CD4-positive, CD25-positive, alpha-beta regulatory T cell (primary cell): Measurements from ENCODE around the gene SNRPB. TPM values are rescaled to one million over a fixed set of nuclear protein-coding genes. Genes with fewer than 3 reads are reported as not detected.

ENCODE experiments used
- ATAC-seq, 2 donors: fragments of 150-1000 bp; cut with Tn5 transposase; one replicate each; pipeline ENCODE4 v1.10.0; 2021; ENCODE audit warnings: low read depth in 2 of 2, moderate number of reproducible peaks in 2 of 2, moderate library complexity in 1 of 2
- DNase-seq, 3 donors: peaks; one replicate each; pipeline versions ENCODE4 v3.0.0 to v3.0.0-alpha.2; 2012 to 2022; ENCODE audit warnings: mixed read lengths in 1 of 3
- H3K27ac ChIP-seq: one replicate; pipeline ENCODE4 v1.7.0; 2013; ENCODE audit warnings: mild to moderate bottlenecking, low read length; ENCODE audit not compliant: insufficient read depth, poor library complexity, severe bottlenecking
- H3K27me3 ChIP-seq: one replicate; pipeline ENCODE4 v1.7.0; 2013; ENCODE audit warnings: low read length; ENCODE audit not compliant: control insufficient read depth, insufficient read depth
- H3K36me3 ChIP-seq: one replicate; pipeline ENCODE4 v1.7.0; 2013; ENCODE audit warnings: mild to moderate bottlenecking, low read length, moderate library complexity; ENCODE audit not compliant: control insufficient read depth, insufficient read depth
- H3K4me1 ChIP-seq: 2 replicates; pipeline ENCODE4 v1.7.0; 2013; ENCODE audit warnings: mild to moderate bottlenecking, low read length; ENCODE audit not compliant: insufficient read depth, control insufficient read depth, poor library complexity, severe bottlenecking
- H3K4me3 ChIP-seq: one replicate; pipeline ENCODE4 v1.7.0; 2013; ENCODE audit warnings: low read depth, mild to moderate bottlenecking, low read length, moderate library complexity
- H3K9me3 ChIP-seq, 2 experiments: 1 replicate in 1 of 2; 2 replicates in 1 of 2; pipeline ENCODE4 v1.7.0; 2013; ENCODE audit warnings: low read length in 2 of 2, mild to moderate bottlenecking in 1 of 2, moderate library complexity in 1 of 2; ENCODE audit not compliant: control insufficient read depth in 2 of 2
- H3K27ac Mint-ChIP-seq, 3 donors: one replicate each; pipeline ENCODE4 v1.8.0; 2020 to 2022; ENCODE audit warnings: mild to moderate bottlenecking in 3 of 3, mixed read lengths in 3 of 3, moderate library complexity in 2 of 3
- H3K27me3 Mint-ChIP-seq: one replicate; pipeline ENCODE4 v1.8.0; 2022; ENCODE audit warnings: mild to moderate bottlenecking, mixed read lengths
- H3K36me3 Mint-ChIP-seq: one replicate; pipeline ENCODE4 v1.8.0; 2020; ENCODE audit warnings: mixed read lengths
- H3K4me1 Mint-ChIP-seq, 4 donors: one replicate each; pipeline ENCODE4 v1.8.0; 2020 to 2022; ENCODE audit warnings: mixed read lengths in 4 of 4, mild to moderate bottlenecking in 1 of 4
- H3K4me3 Mint-ChIP-seq, 4 donors: one replicate each; pipeline ENCODE4 v1.8.0; 2020 to 2022; ENCODE audit warnings: mild to moderate bottlenecking in 4 of 4, mixed read lengths in 4 of 4, moderate library complexity in 3 of 4
- H3K9me3 Mint-ChIP-seq, 7 donors: one replicate each; pipeline ENCODE4 v1.8.0; 2020 to 2022; ENCODE audit warnings: mixed read lengths in 7 of 7, mild to moderate bottlenecking in 3 of 7, moderate library complexity in 2 of 7
- polyA plus RNA-seq, 4 donors: library from polyadenylated mRNA; unstranded; fragments of 300-500 nt; fragmentation: Illumina TruSeq; gene quantifications; one replicate each; pipeline ENCODE4 v1.2.3, GENCODE V29; 2021
- total RNA-seq: library from RNA; stranded (reverse); gene quantifications from one replicate; pipeline ENCODE4 v1.2.3, GENCODE V29; 2022

SNRPB gene
- total and polyA plus RNA-seq, 5 donors from 2014 or later, result 132 to 370 (median 290) TPM

GRCh38 chr20:2446845-2447244, 23.7 kb downstream of the SNRPB start:
- peaks cover 0 to 3% (median 0%) of the 10 kb centered on the region in 7 donors for H3K9me3 Mint-ChIP-seq
- H3K27me3 ChIP-seq, result no peaks in the 10 kb centered on the region
- H3K4me3 Mint-ChIP-seq, result no peak overlapping the region
- no peaks in the 10 kb centered on the region for H3K27me3 Mint-ChIP-seq
- ATAC-seq (no peak), DNase-seq (no peak)
- H3K4me3 ChIP-seq, result no peak overlapping the region
- peaks cover 6% of the 10 kb centered on the region for H3K36me3 Mint-ChIP-seq
- H3K4me1 Mint-ChIP-seq, result peaks cover 6 to 12% (median 8%) of the 10 kb centered on the region in 4 donors
- H3K36me3 ChIP-seq, result no peaks in the 10 kb centered on the region
- H3K27ac Mint-ChIP-seq, result no peak overlapping the region
- H3K9me3 ChIP-seq, result peaks cover 0 to 2% of the 10 kb centered on the region in 2 experiments
- no peak overlapping the region for H3K27ac ChIP-seq
- H3K4me1 ChIP-seq, result no peaks in the 10 kb centered on the region

- no peaks in the 10 kb centered on the region for H3K9me3 Mint-ChIP-seq
- Histone ChIP-seq H3K36me3 (no peaks in the 10 kb centered on the region), H3K4me3 (no peak overlapping the region), H3K27me3 (peaks cover 7% of the 10 kb centered on the region), H3K4me1 (no peaks in the 10 kb centered on the region), H3K27ac (no peak overlapping the region), H3K9me3 (no peaks in the 10 kb centered on the region)
- H3K27ac Mint-ChIP-seq, result no peak overlapping the region
- no peak overlapping the region for H3K4me3 Mint-ChIP-seq
- peaks cover 27% of the 10 kb centered on the region for H3K27me3 Mint-ChIP-seq
- H3K4me1 Mint-ChIP-seq, result no peaks in the 10 kb centered on the region
- DNase-seq, result no peak
- no peak for ATAC-seq
- H3K36me3 Mint-ChIP-seq, result peaks cover 8% of the 10 kb centered on the region
These were observed 39.4 kb downstream of the SNRPB start for GRCh38 chr20:2431185-2431584.

- no peak for ATAC-seq
- no peaks in the 10 kb centered on the region for H3K9me3 Mint-ChIP-seq
These were observed 40.1 kb downstream of the SNRPB start for GRCh38 chr20:2430538-2430937.

GRCh38 chr20:2429051-2429450, 41.5 kb downstream of the SNRPB start:
- H3K4me3 ChIP-seq, result no peak overlapping the region
- Mint-ChIP-seq H3K9me3 (peaks cover 0 to 2% (median 0%) of the 10 kb centered on the region in 7 donors), H3K36me3 (peaks cover 8% of the 10 kb centered on the region), H3K4me1 (no peaks in the 10 kb centered on the region), H3K4me3 (no peak overlapping the region), H3K27ac (no peak overlapping the region), H3K27me3 (peaks cover 27% of the 10 kb centered on the region)
- H3K4me1 ChIP-seq, result no peaks in the 10 kb centered on the region
- H3K9me3 ChIP-seq, result no peaks in the 10 kb centered on the region
- H3K36me3 ChIP-seq, result no peaks in the 10 kb centered on the region
- DNase-seq (no peak), ATAC-seq (no peak)
- no peak overlapping the region for H3K27ac ChIP-seq
- H3K27me3 ChIP-seq, result peaks cover 9% of the 10 kb centered on the region

More at GRCh38 chr20:2430538-2430937, 40.1 kb downstream of the SNRPB start:
- Mint-ChIP-seq H3K27me3 (peaks cover 24% of the 10 kb centered on the region), H3K27ac (no peak overlapping the region), H3K4me1 (no peaks in the 10 kb centered on the region), H3K4me3 (no peak overlapping the region), H3K36me3 (peaks cover 8% of the 10 kb centered on the region)
- no peaks in the 10 kb centered on the region for H3K9me3 ChIP-seq
- no peaks in the 10 kb centered on the region for H3K36me3 ChIP-seq
- DNase-seq, result no peak
- H3K27me3 ChIP-seq, result peaks cover 9% of the 10 kb centered on the region
- H3K4me3 ChIP-seq, result no peak overlapping the region
- H3K27ac ChIP-seq, result no peak overlapping the region
- H3K4me1 ChIP-seq, result no peaks in the 10 kb centered on the region

- Histone ChIP-seq H3K9me3 (no peaks in the 10 kb centered on the region), H3K4me3 (no peak overlapping the region), H3K36me3 (no peaks in the 10 kb centered on the region), H3K4me1 (no peaks in the 10 kb centered on the region), H3K27ac (no peak overlapping the region), H3K27me3 (peaks cover 4% of the 10 kb centered on the region)
- ATAC-seq (no peak), DNase-seq (no peak)
- H3K27me3 Mint-ChIP-seq, result peaks cover 22% of the 10 kb centered on the region
- H3K4me3 Mint-ChIP-seq, result no peak overlapping the region
- no peaks in the 10 kb centered on the region for H3K4me1 Mint-ChIP-seq
- H3K27ac Mint-ChIP-seq, result no peak overlapping the region
- H3K36me3 Mint-ChIP-seq, result no peaks in the 10 kb centered on the region
- H3K9me3 Mint-ChIP-seq, result peaks cover 0 to 4% (median 0%) of the 10 kb centered on the region in 7 donors
These were observed 49.3 kb downstream of the SNRPB start for GRCh38 chr20:2421247-2421646.

GRCh38 chr20:2420510-2420909, 50.1 kb downstream of the SNRPB start:
- H3K27me3 Mint-ChIP-seq, result peaks cover 29% of the 10 kb centered on the region
- H3K9me3 Mint-ChIP-seq, result peaks cover 0 to 4% (median 0%) of the 10 kb centered on the region in 7 donors
- H3K4me1 ChIP-seq, result no peaks in the 10 kb centered on the region
- H3K9me3 ChIP-seq, result no peaks in the 10 kb centered on the region
- no peak overlapping the region for H3K27ac ChIP-seq
- H3K4me3 Mint-ChIP-seq, result no peak overlapping the region
- no peak for DNase-seq
- no peak overlapping the region for H3K27ac Mint-ChIP-seq
- no peaks in the 10 kb centered on the region for H3K36me3 ChIP-seq
- no peaks in the 10 kb centered on the region for H3K4me1 Mint-ChIP-seq
- H3K27me3 ChIP-seq, result peaks cover 1% of the 10 kb centered on the region
- H3K36me3 Mint-ChIP-seq, result no peaks in the 10 kb centered on the region
- no peak for ATAC-seq
- no peak overlapping the region for H3K4me3 ChIP-seq

- Histone ChIP-seq H3K9me3 (no peaks in the 10 kb centered on the region), H3K27me3 (peaks cover 3% of the 10 kb centered on the region), H3K4me3 (no peak overlapping the region), H3K4me1 (no peaks in the 10 kb centered on the region), H3K27ac (no peak overlapping the region), H3K36me3 (no peaks in the 10 kb centered on the region)
- Mint-ChIP-seq H3K27ac (no peak overlapping the region), H3K36me3 (no peaks in the 10 kb centered on the region), H3K4me1 (no peaks in the 10 kb centered on the region), H3K4me3 (no peak overlapping the region), H3K9me3 (peaks cover 0 to 2% (median 0%) of the 10 kb centered on the region in 7 donors), H3K27me3 (peaks cover 31% of the 10 kb centered on the region)
- DNase-seq, result no peak
- no peak for ATAC-seq
These were observed 52.2 kb downstream of the SNRPB start for GRCh38 chr20:2418388-2418787.

GRCh38 chr20:2417213-2417541, 53.4 kb downstream of the SNRPB start:
- no peaks in the 10 kb centered on the region for H3K36me3 Mint-ChIP-seq
- Histone ChIP-seq H3K27ac (no peak overlapping the region), H3K9me3 (no peaks in the 10 kb centered on the region), H3K27me3 (peaks cover 3% of the 10 kb centered on the region), H3K4me1 (no peaks in the 10 kb centered on the region), H3K4me3 (no peak overlapping the region), H3K36me3 (no peaks in the 10 kb centered on the region)
- no peak for DNase-seq
- no peaks in the 10 kb centered on the region for H3K9me3 Mint-ChIP-seq
- H3K4me1 Mint-ChIP-seq, result no peaks in the 10 kb centered on the region
- peaks cover 37% of the 10 kb centered on the region for H3K27me3 Mint-ChIP-seq
- no peak overlapping the region for H3K27ac Mint-ChIP-seq
- H3K4me3 Mint-ChIP-seq, result no peak overlapping the region
- no peak for ATAC-seq
